Stimulated activated CD4-positive, alpha-beta T cell treated with anti-CD3 and anti-CD28 coated beads, Interleukin-1b, Interleukin-23, amount 100 ng/mL, for 1 hour (primary cell): ENCODE data around the gene SPRR2B.
"Not testable (repeated sequence)": the region's sequence is repeated elsewhere in the genome, so short reads cannot be mapped to it uniquely, and the experiment has no call there.

Source experiments
- DNase-seq, 2 donors: peaks; one replicate each; pipeline ENCODE4 v3.0.0-alpha.2; 2020; ENCODE audit warnings: low read depth in 2 of 2

Gene SPRR2B

GRCh38 chr1:153032677-153033308 is 38.6 kb downstream of the SPRR2B start:
- no peak for DNase-seq

- DNase-seq = no peak
These were observed 39.3 kb downstream of the SPRR2B start for GRCh38 chr1:153032073-153032472.

GRCh38 chr1:153030895-153031294 is 40.5 kb downstream of the SPRR2B start, which contains the start of gene SPRR1B:
Gene SPRR1B, plus strand, starts transcription at chr1:153031203. Its CDS starts 1,143 bp downstream, at chr1:153032346.
- no peak for DNase-seq

- no peak for DNase-seq
These were observed 42.6 kb downstream of the SPRR2B start for GRCh38 chr1:153028766-153029165.

DNA sequence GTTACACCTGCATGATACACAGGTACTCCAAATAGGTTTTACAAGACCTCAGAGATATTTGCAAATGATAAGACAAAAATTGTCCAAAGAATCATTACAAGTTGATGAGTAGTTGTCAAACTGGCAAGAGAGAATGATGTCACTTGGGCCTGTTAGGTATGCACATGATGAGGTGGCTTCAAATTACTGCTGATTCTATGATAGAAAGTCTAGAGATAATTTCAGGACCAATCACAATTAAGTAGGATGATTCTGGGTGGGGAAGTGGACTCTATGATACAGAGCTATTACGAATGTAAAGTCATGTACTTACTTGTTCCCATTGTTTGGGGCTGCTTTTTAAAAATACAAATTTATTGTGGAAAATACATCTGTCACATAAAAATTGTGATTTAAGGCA is 45.6 kb downstream of the SPRR2B start:
- DNase-seq = no peak

DNA sequence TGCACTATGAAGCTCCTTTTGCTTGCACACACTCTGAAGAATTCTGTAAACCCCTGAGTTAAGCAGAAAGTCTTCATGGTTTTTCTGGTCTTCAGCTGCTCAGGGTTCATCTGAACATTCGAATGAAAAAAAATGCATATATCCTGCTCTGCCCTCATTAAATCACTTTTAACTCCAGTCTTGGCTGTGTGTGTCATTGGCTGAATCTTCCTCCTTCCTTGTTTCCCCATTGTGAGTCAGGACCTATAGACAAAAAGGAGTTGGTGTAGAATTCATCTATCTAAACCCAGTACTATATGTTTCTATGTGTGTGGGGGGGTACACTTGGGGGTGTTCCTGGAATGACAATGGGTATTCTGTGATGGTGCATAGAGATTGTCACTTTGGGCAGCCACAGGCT is 47.0 kb downstream of the SPRR2B start:
- no peak for DNase-seq

DNA sequence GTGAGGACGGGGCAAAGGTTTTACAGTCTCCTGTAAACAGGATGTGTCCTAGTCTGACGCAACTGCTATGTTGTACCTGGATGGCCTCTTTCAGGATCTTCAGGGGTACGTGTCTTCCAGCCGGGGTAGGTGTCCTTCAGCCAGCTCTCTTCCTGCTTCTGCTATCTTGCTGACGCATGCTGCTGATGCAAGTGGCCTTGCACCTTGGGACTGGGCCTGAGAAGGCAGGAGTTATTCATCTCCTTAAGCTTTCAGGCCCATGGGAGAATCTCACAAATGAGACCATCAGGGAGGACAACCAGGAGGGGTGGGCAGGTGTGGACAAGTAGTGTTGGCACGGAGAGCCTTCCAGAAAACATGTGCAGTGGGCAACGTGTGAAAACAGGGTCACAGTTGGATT is 48.3 kb downstream of the SPRR2B start:
- no peak for DNase-seq

GRCh38 chr1:153022340-153022739 is 49.1 kb downstream of the SPRR2B start:
- DNase-seq = not testable (repeated sequence)

- not testable (repeated sequence) for DNase-seq
These were observed 49.6 kb downstream of the SPRR2B start for GRCh38 chr1:153021829-153022228.
